Endothelial cell (in vitro differentiated cells): ENCODE measurements around the gene CDKL2. TPM values are rescaled to one million over a fixed set of nuclear protein-coding genes. Genes with fewer than 3 reads are reported as not detected.

Source experiments
- DNase-seq: peaks from one replicate; pipeline ENCODE4 v3.0.0; 2021; ENCODE audit warnings: low spot score
- H3K27ac Mint-ChIP-seq: one replicate; pipeline ENCODE4 v1.8.0; 2021; ENCODE audit warnings: mixed read lengths, inconsistent platforms; ENCODE audit not compliant: unreplicated experiment
- H3K27me3 Mint-ChIP-seq: one replicate; pipeline ENCODE4 v1.8.0; 2021; ENCODE audit warnings: mild to moderate bottlenecking, moderate library complexity, mixed read lengths, inconsistent platforms; ENCODE audit not compliant: unreplicated experiment
- H3K36me3 Mint-ChIP-seq: one replicate; pipeline ENCODE4 v1.8.0; 2021; ENCODE audit warnings: mild to moderate bottlenecking, low read depth, mixed read lengths, inconsistent platforms; ENCODE audit not compliant: unreplicated experiment
- H3K4me1 Mint-ChIP-seq: one replicate; pipeline ENCODE4 v1.8.0; 2021; ENCODE audit warnings: mild to moderate bottlenecking, mixed read lengths, inconsistent platforms; ENCODE audit not compliant: unreplicated experiment
- H3K4me3 Mint-ChIP-seq: one replicate; pipeline ENCODE4 v1.8.0; 2021; ENCODE audit warnings: mild to moderate bottlenecking, mixed read lengths, inconsistent platforms; ENCODE audit not compliant: unreplicated experiment
- H3K9me3 Mint-ChIP-seq: one replicate; pipeline ENCODE4 v1.8.0; 2021; ENCODE audit warnings: mixed read lengths, inconsistent platforms; ENCODE audit not compliant: unreplicated experiment
- total RNA-seq: library from RNA; stranded (reverse); fragmentation: NEBNext Ultra II Directional; extraction: Animal tissue kit (Norgen Biotek cat#: 25700); gene quantifications from one replicate; pipeline ENCODE4 v1.2.1, GENCODE V29; 2021; ENCODE audit not compliant: unreplicated experiment
- TF ChIP-seq, protein P1 (sequence below): fragments of 200-600 bp; sonication (generic); IDR thresholded peaks from one replicate; pipeline ENCODE4 v1.5.0; 2021; ENCODE audit warnings: antibody characterized with exemption; ENCODE audit not compliant: unreplicated experiment

CDKL2 gene
- total RNA-seq, 1 donor from 2014 or later: 0.82 TPM

DNA sequence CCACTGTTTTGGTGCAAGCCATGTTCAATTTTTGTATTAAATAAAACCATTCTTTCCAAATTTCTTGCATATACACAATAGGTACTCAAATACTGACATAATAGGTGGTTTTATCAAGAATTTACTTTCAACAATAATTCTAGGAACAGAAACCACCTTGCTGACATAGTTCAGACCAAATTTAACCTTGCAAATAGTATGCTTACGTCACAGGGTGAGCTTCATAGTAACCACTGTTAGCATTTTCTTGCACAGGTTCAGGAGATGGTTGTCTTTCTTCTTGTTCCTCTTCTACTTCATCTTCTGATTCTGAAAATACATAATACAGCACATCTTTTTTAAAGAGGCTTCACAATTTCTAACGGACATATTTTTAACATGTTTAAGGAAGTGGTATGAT, 25.2 kb upstream of the CDKL2 start:
- Mint-ChIP-seq H3K27ac (no peak overlapping the region), H3K27me3 (no peaks in the 10 kb centered on the region), H3K4me3 (no peak overlapping the region), H3K36me3 (peaks cover 20% of the 10 kb centered on the region), H3K4me1 (no peaks in the 10 kb centered on the region), H3K9me3 (no peaks in the 10 kb centered on the region)
- DNase-seq: no peak
- TF ChIP-seq, protein P1, sequence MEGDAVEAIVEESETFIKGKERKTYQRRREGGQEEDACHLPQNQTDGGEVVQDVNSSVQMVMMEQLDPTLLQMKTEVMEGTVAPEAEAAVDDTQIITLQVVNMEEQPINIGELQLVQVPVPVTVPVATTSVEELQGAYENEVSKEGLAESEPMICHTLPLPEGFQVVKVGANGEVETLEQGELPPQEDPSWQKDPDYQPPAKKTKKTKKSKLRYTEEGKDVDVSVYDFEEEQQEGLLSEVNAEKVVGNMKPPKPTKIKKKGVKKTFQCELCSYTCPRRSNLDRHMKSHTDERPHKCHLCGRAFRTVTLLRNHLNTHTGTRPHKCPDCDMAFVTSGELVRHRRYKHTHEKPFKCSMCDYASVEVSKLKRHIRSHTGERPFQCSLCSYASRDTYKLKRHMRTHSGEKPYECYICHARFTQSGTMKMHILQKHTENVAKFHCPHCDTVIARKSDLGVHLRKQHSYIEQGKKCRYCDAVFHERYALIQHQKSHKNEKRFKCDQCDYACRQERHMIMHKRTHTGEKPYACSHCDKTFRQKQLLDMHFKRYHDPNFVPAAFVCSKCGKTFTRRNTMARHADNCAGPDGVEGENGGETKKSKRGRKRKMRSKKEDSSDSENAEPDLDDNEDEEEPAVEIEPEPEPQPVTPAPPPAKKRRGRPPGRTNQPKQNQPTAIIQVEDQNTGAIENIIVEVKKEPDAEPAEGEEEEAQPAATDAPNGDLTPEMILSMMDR: no peak

DNA sequence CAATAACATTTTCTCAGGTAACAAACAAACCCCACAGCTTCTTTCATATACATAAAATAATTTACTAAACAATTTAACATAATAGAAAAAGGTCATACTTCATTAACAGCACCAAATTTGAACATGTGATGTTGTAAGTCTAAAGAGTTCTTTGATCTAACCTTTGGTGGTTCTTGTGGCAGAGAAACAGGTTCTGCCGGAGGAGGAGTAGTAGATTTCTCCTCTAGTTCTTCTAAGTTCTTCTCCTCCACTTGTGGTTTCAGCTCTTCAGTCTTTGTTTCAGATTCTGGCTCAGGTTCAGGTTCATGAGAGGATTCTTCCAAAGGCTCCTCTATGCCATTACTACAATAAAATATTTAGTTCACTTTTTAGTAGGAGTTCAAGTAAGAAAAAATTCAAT, 24.6 kb upstream of the CDKL2 start:
- H3K27me3 Mint-ChIP-seq: no peaks in the 10 kb centered on the region
- no peak overlapping the region for H3K27ac Mint-ChIP-seq
- no peaks in the 10 kb centered on the region for H3K4me1 Mint-ChIP-seq
- TF ChIP-seq, protein P1: no peak
- H3K36me3 Mint-ChIP-seq: peaks cover 20% of the 10 kb centered on the region
- no peak overlapping the region for H3K4me3 Mint-ChIP-seq
- no peaks in the 10 kb centered on the region for H3K9me3 Mint-ChIP-seq
- DNase-seq: no peak

DNA sequence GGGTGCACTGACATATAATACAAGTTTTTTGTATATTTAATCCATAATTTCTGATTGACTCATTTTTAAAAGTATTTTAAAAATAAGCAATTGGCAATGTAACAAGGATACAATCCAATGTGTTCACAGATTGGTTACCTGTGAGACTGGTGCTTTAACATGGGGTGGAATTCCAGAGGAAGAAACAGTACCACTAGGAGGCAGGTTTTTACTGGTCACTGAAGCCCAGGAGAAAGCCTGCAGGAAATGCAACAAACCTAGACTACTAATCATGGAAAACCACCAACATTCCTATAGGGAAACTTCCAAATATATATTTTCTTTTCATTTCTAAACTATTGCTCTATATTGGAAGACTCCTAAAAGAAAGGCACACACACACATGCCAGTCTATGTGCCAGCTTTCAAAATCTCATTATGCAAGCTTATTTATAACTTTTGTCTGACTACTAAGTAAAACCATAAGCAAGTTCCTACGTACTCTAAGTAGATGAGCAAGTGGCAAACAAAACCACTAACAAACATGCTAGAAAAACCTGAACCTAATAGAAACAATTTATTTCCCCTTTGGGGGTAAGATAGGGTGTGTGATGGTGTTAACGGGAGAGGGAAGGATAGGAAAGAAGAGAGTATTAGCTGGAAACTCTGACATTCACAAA, 23.6 kb upstream of the CDKL2 start:
- Mint-ChIP-seq H3K9me3 (no peaks in the 10 kb centered on the region), H3K4me1 (no peaks in the 10 kb centered on the region), H3K4me3 (no peak overlapping the region), H3K27me3 (no peaks in the 10 kb centered on the region), H3K36me3 (peaks cover 20% of the 10 kb centered on the region), H3K27ac (no peak overlapping the region)
- TF ChIP-seq, protein P1: peak; percentile 31
- peak; percentile 18 for DNase-seq

DNA sequence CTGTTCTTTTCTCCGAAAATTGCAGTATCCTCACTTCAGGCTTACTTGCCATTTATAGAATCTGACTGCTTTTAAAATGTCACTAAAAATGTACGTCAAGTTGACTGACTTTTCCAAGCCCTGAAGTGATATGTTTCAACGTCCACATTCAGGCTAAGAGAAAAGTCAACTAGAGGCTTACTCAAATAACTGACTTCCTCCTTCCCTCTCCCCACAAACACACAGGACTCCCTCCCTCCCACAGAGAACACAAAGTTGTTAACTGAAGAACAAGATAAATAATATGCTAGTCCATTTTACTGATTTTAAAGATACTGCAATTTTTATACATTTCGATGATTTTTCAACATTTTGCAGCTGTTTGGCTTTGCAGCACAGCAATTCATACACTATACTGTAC, 13.8 kb upstream of the CDKL2 start:
- peaks cover 26% of the 10 kb centered on the region for H3K36me3 Mint-ChIP-seq
- DNase-seq: no peak
- TF ChIP-seq, protein P1: no peak
- H3K27me3 Mint-ChIP-seq: peaks cover 3% of the 10 kb centered on the region
- no peaks in the 10 kb centered on the region for H3K4me1 Mint-ChIP-seq
- H3K27ac Mint-ChIP-seq: peak overlapping the region; percentile 38
- no peaks in the 10 kb centered on the region for H3K9me3 Mint-ChIP-seq
- peak overlapping the region; percentile 37 for H3K4me3 Mint-ChIP-seq

DNA sequence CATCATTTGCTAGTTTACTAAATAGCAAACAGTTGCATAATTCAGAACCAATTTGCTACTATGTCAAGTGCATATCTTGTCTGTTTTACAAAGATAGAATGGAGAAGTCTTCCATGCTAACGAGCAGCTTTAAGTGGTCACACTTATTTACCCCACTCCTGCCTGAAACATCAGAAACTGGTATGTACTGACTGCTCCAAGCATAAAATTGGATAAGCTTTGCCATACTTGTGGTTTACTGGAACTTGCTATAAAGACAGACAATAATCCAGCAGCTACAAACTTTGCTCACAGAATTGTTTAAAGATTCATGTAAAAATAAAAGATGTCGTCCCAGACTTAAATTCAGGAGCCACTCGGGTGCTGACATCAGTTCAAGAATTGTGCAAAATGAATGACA, 13.3 kb upstream of the CDKL2 start:
- Mint-ChIP-seq H3K9me3 (no peaks in the 10 kb centered on the region), H3K4me1 (no peaks in the 10 kb centered on the region), H3K27ac (no peak overlapping the region), H3K36me3 (peaks cover 26% of the 10 kb centered on the region), H3K27me3 (peaks cover 3% of the 10 kb centered on the region), H3K4me3 (no peak overlapping the region)
- TF ChIP-seq, protein P1: no peak
- no peak for DNase-seq
